ENCODE measurements around the gene AP1S3. TPM values are rescaled to one million over a fixed set of nuclear protein-coding genes. Genes with fewer than 3 reads are reported as not detected.

Gene AP1S3
- total RNA-seq, 1 experiment from 2014 or later, result 185 TPM

DNA sequence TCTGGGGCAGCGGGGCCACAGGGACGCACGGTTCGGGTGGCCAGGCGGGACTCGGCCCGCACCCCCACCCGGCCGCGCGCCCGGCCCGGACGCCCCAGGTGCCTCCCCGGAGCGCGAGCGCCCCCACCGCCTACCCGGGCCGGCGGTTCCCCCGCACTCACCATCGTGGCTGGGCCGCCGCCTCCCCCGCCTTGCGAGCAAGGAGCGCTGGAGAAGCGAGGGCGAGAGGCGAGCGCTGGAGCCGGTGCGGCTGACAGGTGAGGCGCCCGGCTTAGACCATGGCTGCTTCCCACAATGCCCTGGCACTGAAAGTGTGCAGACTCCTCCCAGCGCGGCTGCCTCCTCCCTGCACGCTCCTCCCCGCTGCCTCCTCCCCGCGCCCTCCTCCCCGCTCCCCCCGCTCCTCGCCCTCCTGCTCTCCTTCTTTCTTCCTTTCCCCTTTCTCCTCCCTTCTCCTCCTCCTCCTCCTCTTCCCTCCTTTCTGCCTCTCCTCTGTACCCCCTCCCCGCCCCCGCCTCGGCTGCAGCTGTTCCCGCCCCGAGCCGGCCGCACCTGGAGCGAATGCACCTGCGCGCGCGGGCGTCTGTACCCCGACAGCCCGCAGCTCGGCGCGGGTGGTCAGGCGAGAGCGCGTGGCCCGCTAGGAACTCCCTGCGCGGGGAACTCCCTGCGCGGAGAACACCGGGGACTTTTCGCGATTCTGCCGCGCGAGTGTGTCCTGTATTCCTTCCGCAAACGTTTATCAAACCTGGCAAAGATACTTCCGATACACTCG, at the start of gene AP1S3 (continued):
- TF ChIP-seq ZFX (IDR thresholded peaks at IDR 0.05) (peak; percentile 65), ELF1 (IDR thresholded peaks at IDR 0.05; ENCODE audit: borderline replicate concordance, low read depth) (no peak), RAD21 (IDR thresholded peaks at IDR 0.05; ENCODE audit: low read depth) (0 out of 2 replicates have a peak, but pooled peaks have one; percentile 1), SP1 (IDR thresholded peaks at IDR 0.05; ENCODE audit: low read depth) (peak; percentile 54; the same call in 1 of the 2 replicates), POLR2A (IDR thresholded peaks at IDR 0.05; ENCODE audit: borderline replicate concordance, extremely low read depth, insufficient read depth, insufficient read length) (peak; percentile 1), CBX3 (IDR thresholded peaks at IDR 0.05; ENCODE audit: low read depth) (peak; percentile 63; the same call in 1 of the 2 replicates)

DNA sequence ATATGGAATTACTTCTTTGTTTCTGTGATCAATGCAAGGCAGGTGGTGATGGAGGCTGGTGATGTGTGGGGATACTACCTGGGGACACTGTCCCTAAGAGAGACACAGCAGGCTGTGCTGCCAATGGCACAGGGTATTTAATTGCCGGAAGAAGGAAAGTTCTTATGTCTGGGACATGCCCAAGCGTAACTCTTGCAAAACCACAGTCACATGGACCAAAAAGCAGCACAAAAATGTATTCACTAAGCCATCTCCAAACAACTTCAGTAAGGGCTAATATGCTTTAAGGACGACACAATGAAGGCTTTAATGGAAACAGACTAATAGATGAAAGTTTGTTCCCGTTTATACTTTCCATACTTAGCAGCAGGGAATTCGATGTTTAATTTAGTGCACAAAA, 49.7 kb upstream of the AP1S3 start:
- TF ChIP-seq SIN3A (IDR thresholded peaks at IDR 0.05; ENCODE audit: low read depth), result no peak
- TF ChIP-seq ZNF274 (IDR thresholded peaks at IDR 0.05; ENCODE audit: low read depth, low read length), result no peak
- no peak for TF ChIP-seq FOSL1 (IDR thresholded peaks at IDR 0.05; ENCODE audit: low read depth)
- TF ChIP-seq EGR1 (IDR thresholded peaks at IDR 0.05; ENCODE audit: low read depth), result no peak
- TF ChIP-seq, protein P1, sequence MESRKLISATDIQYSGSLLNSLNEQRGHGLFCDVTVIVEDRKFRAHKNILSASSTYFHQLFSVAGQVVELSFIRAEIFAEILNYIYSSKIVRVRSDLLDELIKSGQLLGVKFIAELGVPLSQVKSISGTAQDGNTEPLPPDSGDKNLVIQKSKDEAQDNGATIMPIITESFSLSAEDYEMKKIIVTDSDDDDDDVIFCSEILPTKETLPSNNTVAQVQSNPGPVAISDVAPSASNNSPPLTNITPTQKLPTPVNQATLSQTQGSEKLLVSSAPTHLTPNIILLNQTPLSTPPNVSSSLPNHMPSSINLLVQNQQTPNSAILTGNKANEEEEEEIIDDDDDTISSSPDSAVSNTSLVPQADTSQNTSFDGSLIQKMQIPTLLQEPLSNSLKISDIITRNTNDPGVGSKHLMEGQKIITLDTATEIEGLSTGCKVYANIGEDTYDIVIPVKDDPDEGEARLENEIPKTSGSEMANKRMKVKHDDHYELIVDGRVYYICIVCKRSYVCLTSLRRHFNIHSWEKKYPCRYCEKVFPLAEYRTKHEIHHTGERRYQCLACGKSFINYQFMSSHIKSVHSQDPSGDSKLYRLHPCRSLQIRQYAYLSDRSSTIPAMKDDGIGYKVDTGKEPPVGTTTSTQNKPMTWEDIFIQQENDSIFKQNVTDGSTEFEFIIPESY (IDR thresholded peaks at IDR 0.05; ENCODE audit: extremely low read depth, insufficient replicate concordance, low read length), result no peak
- no peak for TF ChIP-seq POLR2AphosphoS5 (IDR thresholded peaks at IDR 0.05; ENCODE audit: low read depth, low read length)
- TF ChIP-seq CBX3 (IDR thresholded peaks at IDR 0.05; ENCODE audit: low read depth), result no peak
- TF ChIP-seq SRF (IDR thresholded peaks at IDR 0.05; ENCODE audit: low read depth), result no peak
- no peak for TF ChIP-seq TCF7L2 (IDR thresholded peaks at IDR 0.05; ENCODE audit: borderline replicate concordance, extremely low read depth, insufficient read depth, insufficient read length)
- TF ChIP-seq, protein P2, sequence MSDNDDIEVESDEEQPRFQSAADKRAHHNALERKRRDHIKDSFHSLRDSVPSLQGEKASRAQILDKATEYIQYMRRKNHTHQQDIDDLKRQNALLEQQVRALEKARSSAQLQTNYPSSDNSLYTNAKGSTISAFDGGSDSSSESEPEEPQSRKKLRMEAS (IDR thresholded peaks at IDR 0.05), result no peak
- no peak for TF ChIP-seq ELF1 (IDR thresholded peaks at IDR 0.05; ENCODE audit: borderline replicate concordance, low read depth)
- TF ChIP-seq, protein P3, sequence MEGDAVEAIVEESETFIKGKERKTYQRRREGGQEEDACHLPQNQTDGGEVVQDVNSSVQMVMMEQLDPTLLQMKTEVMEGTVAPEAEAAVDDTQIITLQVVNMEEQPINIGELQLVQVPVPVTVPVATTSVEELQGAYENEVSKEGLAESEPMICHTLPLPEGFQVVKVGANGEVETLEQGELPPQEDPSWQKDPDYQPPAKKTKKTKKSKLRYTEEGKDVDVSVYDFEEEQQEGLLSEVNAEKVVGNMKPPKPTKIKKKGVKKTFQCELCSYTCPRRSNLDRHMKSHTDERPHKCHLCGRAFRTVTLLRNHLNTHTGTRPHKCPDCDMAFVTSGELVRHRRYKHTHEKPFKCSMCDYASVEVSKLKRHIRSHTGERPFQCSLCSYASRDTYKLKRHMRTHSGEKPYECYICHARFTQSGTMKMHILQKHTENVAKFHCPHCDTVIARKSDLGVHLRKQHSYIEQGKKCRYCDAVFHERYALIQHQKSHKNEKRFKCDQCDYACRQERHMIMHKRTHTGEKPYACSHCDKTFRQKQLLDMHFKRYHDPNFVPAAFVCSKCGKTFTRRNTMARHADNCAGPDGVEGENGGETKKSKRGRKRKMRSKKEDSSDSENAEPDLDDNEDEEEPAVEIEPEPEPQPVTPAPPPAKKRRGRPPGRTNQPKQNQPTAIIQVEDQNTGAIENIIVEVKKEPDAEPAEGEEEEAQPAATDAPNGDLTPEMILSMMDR (IDR thresholded peaks at IDR 0.05 in 2 of 3, conservative IDR thresholded peaks at IDR 0.05 in 1 of 3; ENCODE audit: borderline replicate concordance in 1 of 3, insufficient read depth in 1 of 3, low read depth in 2 of 3, low read length in 2 of 3), result no peak
- no peak for TF ChIP-seq EZH2phosphoT487 (IDR thresholded peaks at IDR 0.05; ENCODE audit: borderline replicate concordance)
- no peak for TF ChIP-seq SP1 (IDR thresholded peaks at IDR 0.05; ENCODE audit: low read depth)
- no peak for TF ChIP-seq JUND (IDR thresholded peaks at IDR 0.05)
- no peak for TF ChIP-seq ZFX (IDR thresholded peaks at IDR 0.05)
- TF ChIP-seq CEBPB (IDR thresholded peaks at IDR 0.05; ENCODE audit: low read depth), result no peak
- no peak for TF ChIP-seq YY1 (IDR thresholded peaks at IDR 0.05; ENCODE audit: extremely low read depth, insufficient replicate concordance, low read depth, low read length)
- TF ChIP-seq, protein P4, sequence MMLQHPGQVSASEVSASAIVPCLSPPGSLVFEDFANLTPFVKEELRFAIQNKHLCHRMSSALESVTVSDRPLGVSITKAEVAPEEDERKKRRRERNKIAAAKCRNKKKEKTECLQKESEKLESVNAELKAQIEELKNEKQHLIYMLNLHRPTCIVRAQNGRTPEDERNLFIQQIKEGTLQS (IDR thresholded peaks at IDR 0.05), result no peak
- TF ChIP-seq EZH2 (IDR thresholded peaks at IDR 0.05), result no peak
- BruUV-seq (replicated peaks), result no TSS peak
- peak overlapping the region; percentile 18; the same call in 1 of the 2 replicates for H3K27ac ChIP-seq (ENCODE audit: low read depth, low read length)
- no peak overlapping the region for H3K4me2 ChIP-seq (ENCODE audit: low read length)
- no peak overlapping the region for H3K4me3 ChIP-seq (replicated peaks in 1 of 2; ENCODE audit: low read depth in 1 of 2, low read length in 2 of 2)
- H3K79me2 ChIP-seq (ENCODE audit: insufficient read depth, low read length), result no peaks in the 10 kb centered on the region
- H3K27me3 ChIP-seq (ENCODE audit: insufficient read depth, low read length), result no peaks in the 10 kb centered on the region
- ChIA-PET CTCF (no interaction called here), RAD21 (ENCODE audit: low non-redundant PET in 1 of 2, low total read pairs in 2 of 2, uncharacterized antibody in 2 of 2, unreplicated experiment in 2 of 2) (no interaction called here), POLR2A (no interaction called here)
- H3K9ac ChIP-seq (ENCODE audit: low read length), result no peak overlapping the region
- no peaks in the 10 kb centered on the region for H3K9me2 ChIP-seq (ENCODE audit: insufficient read depth)
- intact Hi-C loops (cut with micrococcal nuclease), result no loop called here
- no peaks in the 10 kb centered on the region for H3K4me1 ChIP-seq (ENCODE audit: control insufficient read depth in 1 of 2, insufficient read depth in 2 of 2, low read length in 2 of 2)
- H3K9me3 ChIP-seq (ENCODE audit: control insufficient read depth in 1 of 2, insufficient read depth in 1 of 2, low read depth in 1 of 2, low read length in 2 of 2), result no peaks in the 10 kb centered on the region
- no peak for DNase-seq (ENCODE audit: low read depth, low spot score)
- ATAC-seq, result no peak
- peaks cover 6 to 10% of the 10 kb centered on the region in 2 experiments; a peak in 3 of 4 replicates for H3K36me3 ChIP-seq (ENCODE audit: control insufficient read depth in 1 of 2, insufficient read depth in 2 of 2, low read length in 2 of 2)
- H4K20me1 ChIP-seq (ENCODE audit: insufficient read depth), result no peaks in the 10 kb centered on the region
- H2AFZ ChIP-seq (ENCODE audit: low read depth, low read length, poor library complexity, severe bottlenecking), result no peak overlapping the region
